HepG2 (cell line): ENCODE data around the gene NKD1.

Source experiments
- NFKB2 ChIP-seq: sonication (generic); formaldehyde crosslinking; IDR thresholded peaks from 2 replicates; pipeline ENCODE4 v1.4.0; 2020; ENCODE audit warnings: missing genetic modification reagents, borderline replicate concordance
- POLR2A ChIP-seq, 2 experiments: IDR thresholded peaks; 2 replicates each; pipeline ENCODE4 v1.6.1; 2011; ENCODE audit warnings: low read depth in 2 of 2, low read length in 2 of 2, mild to moderate bottlenecking in 1 of 2, moderate library complexity in 1 of 2; ENCODE audit not compliant: insufficient read depth in 1 of 2
- YY1 ChIP-seq: IDR thresholded peaks from 2 replicates; pipeline ENCODE4 v1.6.1; 2011; ENCODE audit warnings: low read length, low read depth, moderate library complexity, mild to moderate bottlenecking; ENCODE audit not compliant: insufficient read depth, insufficient replicate concordance
- ZNF3 ChIP-seq: IDR thresholded peaks from 2 replicates; pipeline ENCODE4 v1.7.0; 2017; ENCODE audit warnings: inconsistent platforms
- ZNF629 ChIP-seq: sonication (generic); formaldehyde crosslinking; conservative IDR thresholded peaks from 2 replicates; pipeline ENCODE4 v1.5.0; 2020; ENCODE audit warnings: missing genetic modification reagents
- ZNF768 ChIP-seq: sonication (generic); formaldehyde crosslinking; IDR thresholded peaks from 2 replicates; pipeline ENCODE4 v1.4.0; 2020; ENCODE audit warnings: missing genetic modification reagents

DNA sequence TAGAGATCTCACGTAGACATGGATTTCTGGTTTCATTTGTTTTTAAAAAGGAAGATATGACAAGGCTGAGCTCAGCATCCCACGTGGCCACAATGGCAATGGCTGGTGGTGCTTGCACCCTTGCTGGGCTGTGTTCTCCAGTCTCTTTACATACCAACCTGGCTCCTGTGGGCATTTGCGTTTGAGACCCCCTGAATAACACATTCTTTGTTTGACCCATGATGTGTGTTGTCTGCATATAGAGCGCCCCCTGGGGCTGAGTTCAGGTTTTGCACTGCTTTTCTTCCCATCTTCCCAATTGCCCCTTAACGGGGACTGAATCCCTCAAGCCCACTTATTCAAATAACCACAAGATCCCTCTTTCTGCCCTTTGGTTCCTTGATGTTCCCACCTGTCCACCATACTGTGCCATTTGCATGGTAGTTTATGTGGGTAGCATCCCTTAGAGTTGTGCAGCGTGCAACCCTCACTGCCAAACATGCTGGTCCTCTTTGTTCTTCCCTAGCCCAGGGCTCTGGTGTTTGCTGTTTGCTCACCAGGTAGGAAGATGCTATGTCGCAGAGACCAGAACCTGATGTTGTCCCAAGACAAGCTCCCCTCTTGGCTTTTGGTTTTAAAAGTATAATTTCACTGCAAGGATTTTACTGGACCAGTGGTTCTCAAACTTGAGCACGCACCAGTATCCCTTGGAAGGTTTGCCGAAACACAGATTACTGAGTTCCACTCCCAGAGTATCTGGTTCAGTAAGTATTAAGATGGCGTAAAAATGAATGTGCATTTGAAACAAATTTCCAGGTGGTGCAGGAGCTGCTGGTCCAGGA is 38.5 kb upstream of the NKD1 start:
- TF ChIP-seq ZNF3, result no peak
- no peak for TF ChIP-seq YY1
- no peak for TF ChIP-seq ZNF768 (CRISPR knock-in tag)
- no peak for TF ChIP-seq POLR2A (IDR thresholded peaks at IDR 0.05; ENCODE audit: insufficient read depth in 1 of 2, low read depth in 2 of 2, low read length in 2 of 2)
- no peak for TF ChIP-seq ZNF629 (CRISPR knock-in tag)
- no peak for TF ChIP-seq NFKB2 (CRISPR knock-in tag)
